Cardiac muscle cell (in vitro differentiated cells and primary cell): ENCODE data around the gene RASA1. TPM values are rescaled to one million over a fixed set of nuclear protein-coding genes. Genes with fewer than 3 reads are reported as not detected.

Experiments
- DNase-seq, 2 donors: peaks; one replicate each; pipeline versions ENCODE4 v3.0.0 to v3.0.0-alpha.2; 2010 to 2017; ENCODE audit warnings: low read depth in 1 of 2, low spot score in 1 of 2
- H3K27ac ChIP-seq: fragments of 200-600 bp; sonication (generic); 2 replicates; pipeline ENCODE4 v1.5.1; 2016
- H3K27me3 ChIP-seq: fragments of 200-600 bp; sonication (generic); 2 replicates; pipeline ENCODE4 v1.6.0; 2016; ENCODE audit warnings: control low read depth
- H3K36me3 ChIP-seq: fragments of 200-600 bp; sonication (generic); 2 replicates; pipeline ENCODE4 v1.5.1; 2016; ENCODE audit warnings: control low read depth
- H3K4me1 ChIP-seq: fragments of 200-600 bp; sonication (generic); 2 replicates; pipeline ENCODE4 v1.8.1; 2017; ENCODE audit warnings: low read depth, mild to moderate bottlenecking, mixed run types
- H3K4me3 ChIP-seq: fragments of 200-600 bp; sonication (generic); 2 replicates; pipeline ENCODE4 v1.5.1; 2016; ENCODE audit warnings: mild to moderate bottlenecking
- H3K9me3 ChIP-seq: fragments of 200-600 bp; sonication (generic); 2 replicates; pipeline ENCODE4 v1.5.1; 2017; ENCODE audit warnings: low read depth, mild to moderate bottlenecking, control low read depth
- CTCF ChIP-seq: IDR thresholded peaks from 2 replicates; pipeline ENCODE4 v1.5.1; 2012; ENCODE audit warnings: low read depth, mild to moderate bottlenecking, low read length
- polyA plus RNA-seq: library from polyadenylated mRNA; unstranded; fragments of >200 nt; fragmentation: Nextera tagmentation; extraction: Ambion mirVana; gene quantifications from 2 replicates; pipeline ENCODE4 v1.2.1, GENCODE V29; 2016
- total RNA-seq: library from RNA; depleted of rRNA; stranded (reverse); fragments of >200 nt; gene quantifications from 2 replicates; pipeline ENCODE4 v1.2.3, GENCODE V29; 2016

The RASA1 gene
- total and polyA plus RNA-seq, 2 experiments from 2014 or later: 16.1 to 27.0 TPM

- Histone ChIP-seq H3K4me1 (no peaks in the 10 kb centered on the region), H3K27me3 (no peaks in the 10 kb centered on the region), H3K9me3 (no peaks in the 10 kb centered on the region), H3K36me3 (no peaks in the 10 kb centered on the region), H3K27ac (no peak overlapping the region), H3K4me3 (no peak overlapping the region)
- no peak for TF ChIP-seq CTCF
- DNase-seq: no peak
These were observed 150.8 kb downstream of the RASA1 start for GRCh38 chr5:87418506-87418905.

- Histone ChIP-seq H3K9me3 (no peaks in the 10 kb centered on the region), H3K4me3 (no peak overlapping the region), H3K27ac (no peak overlapping the region), H3K36me3 (no peaks in the 10 kb centered on the region), H3K4me1 (no peaks in the 10 kb centered on the region), H3K27me3 (no peaks in the 10 kb centered on the region)
- DNase-seq: no peak
- no peak for TF ChIP-seq CTCF
These were observed 153.6 kb downstream of the RASA1 start for GRCh38 chr5:87421307-87421706.

- Histone ChIP-seq H3K4me3 (no peak overlapping the region), H3K36me3 (no peaks in the 10 kb centered on the region), H3K27ac (no peak overlapping the region), H3K9me3 (no peaks in the 10 kb centered on the region), H3K4me1 (no peaks in the 10 kb centered on the region), H3K27me3 (no peaks in the 10 kb centered on the region)
- TF ChIP-seq CTCF: no peak
- no peak for DNase-seq
These were observed 156.1 kb downstream of the RASA1 start for GRCh38 chr5:87423755-87424154.

GRCh38 chr5:87430863-87431457 lies 163.3 kb downstream of the RASA1 start:
- no peaks in the 10 kb centered on the region for H3K36me3 ChIP-seq
- TF ChIP-seq CTCF: no peak
- no peaks in the 10 kb centered on the region for H3K9me3 ChIP-seq
- H3K27me3 ChIP-seq: no peaks in the 10 kb centered on the region
- H3K27ac ChIP-seq: no peak overlapping the region
- no peak overlapping the region for H3K4me3 ChIP-seq
- no peak for DNase-seq
- no peaks in the 10 kb centered on the region for H3K4me1 ChIP-seq

- no peak for DNase-seq
- Histone ChIP-seq H3K27ac (no peak overlapping the region), H3K4me3 (no peak overlapping the region), H3K27me3 (no peaks in the 10 kb centered on the region), H3K9me3 (no peaks in the 10 kb centered on the region), H3K4me1 (no peaks in the 10 kb centered on the region), H3K36me3 (no peaks in the 10 kb centered on the region)
- TF ChIP-seq CTCF: no peak
These were observed 164.8 kb downstream of the RASA1 start for GRCh38 chr5:87432460-87432859.
